OCI-LY3 (cell line): ENCODE results near the gene RPL32.

ENCODE experiments used
- H2AFZ ChIP-seq: fragments of 200-600, 300-600 bp; shearing (Covaris generic); 2 replicates; pipeline ENCODE4 v1.6.0; 2014; ENCODE audit warnings: antibody characterized with exemption, low read depth, low read length
- H3K27ac ChIP-seq: fragments of 200-600, 300-600 bp; sonication (generic); 2 replicates; pipeline ENCODE4 v1.5.1; 2014; ENCODE audit warnings: mild to moderate bottlenecking, low read length, moderate library complexity, mixed read lengths
- H3K27me3 ChIP-seq: fragments of 200-600, 300-600 bp; sonication (generic); 2 replicates; pipeline ENCODE4 v1.6.1; 2014; ENCODE audit warnings: low read depth, low read length, mixed read lengths
- H3K36me3 ChIP-seq: fragments of 200-600, 300-600 bp; sonication (generic); replicated peaks from 2 replicates; pipeline ENCODE3; 2014; ENCODE audit warnings: low read depth, low read length, mixed read lengths
- H3K4me1 ChIP-seq: fragments of 300-600, 200-600 bp; sonication (generic); 2 replicates; pipeline ENCODE4 v1.6.1; 2014; ENCODE audit warnings: low read length, mixed read lengths
- H3K4me2 ChIP-seq: fragments of 200-600, 300-600 bp; sonication (generic); 2 replicates; pipeline ENCODE4 v1.6.1; 2014; ENCODE audit warnings: low read length, mixed read lengths
- H3K4me3 ChIP-seq: fragments of 300-600, 200-600 bp; sonication (generic); 2 replicates; pipeline ENCODE4 v1.5.1; 2014; ENCODE audit warnings: antibody characterized with exemption, mild to moderate bottlenecking, low read length, moderate library complexity
- H3K79me2 ChIP-seq: fragments of 300-600, 200-600 bp; shearing (Covaris generic); 2 replicates; pipeline ENCODE4 v1.6.1; 2014; ENCODE audit warnings: mild to moderate bottlenecking, low read length, mixed read lengths
- H3K9ac ChIP-seq: fragments of 300-600, 200-600 bp; shearing (Covaris generic); 2 replicates; pipeline ENCODE4 v1.6.0; 2014; ENCODE audit warnings: mild to moderate bottlenecking, low read length, moderate library complexity
- H3K9me3 ChIP-seq: fragments of 200-600, 300-600 bp; shearing (Covaris generic); 2 replicates; pipeline ENCODE4 v1.6.1; 2014; ENCODE audit warnings: low read length, mixed read lengths; ENCODE audit not compliant: insufficient read depth
- H4K20me1 ChIP-seq: fragments of 200-600, 300-600 bp; sonication (generic); 2 replicates; pipeline ENCODE4 v1.6.1; 2016; ENCODE audit warnings: low read length, mixed read lengths; ENCODE audit not compliant: insufficient read depth
- EZH2phosphoT487 ChIP-seq: fragments of 200-600 bp; shearing (Covaris generic); IDR thresholded peaks from 2 replicates; pipeline ENCODE4 v1.6.1; 2018; ENCODE audit warnings: antibody characterized with exemption, mixed run types, low read depth
- TF ChIP-seq, protein P1 (sequence below): fragments of 200-600, 300-600 bp; sonication (generic); IDR thresholded peaks from 2 replicates; pipeline ENCODE4 v1.5.1; 2014; ENCODE audit warnings: antibody characterized with exemption, low read length, low read depth

Gene RPL32

DNA sequence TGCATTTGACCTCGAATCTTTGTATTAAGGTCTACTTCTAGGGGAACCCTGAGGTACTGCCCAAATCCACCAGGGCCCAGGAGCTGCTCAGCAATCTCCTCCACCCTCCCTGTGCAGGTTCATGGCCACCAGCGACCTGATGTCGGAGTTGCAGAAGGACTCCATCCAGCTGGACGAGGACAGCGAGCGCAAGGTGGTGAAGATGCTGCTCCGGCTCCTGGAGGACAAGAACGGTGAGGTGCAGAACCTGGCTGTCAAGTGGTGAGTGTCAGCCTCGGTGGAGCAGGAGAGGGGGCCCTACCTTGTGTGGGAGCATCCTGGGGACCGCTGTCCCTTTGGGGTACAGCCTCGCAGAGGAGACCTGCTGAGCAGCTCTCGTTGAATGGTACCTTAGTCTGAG, 38.0 kb downstream of the RPL32 start:
- no peak overlapping the region for H3K4me2 ChIP-seq
- no peaks in the 10 kb centered on the region for H3K4me1 ChIP-seq
- no peaks in the 10 kb centered on the region for H3K79me2 ChIP-seq
- H3K9ac ChIP-seq: no peak overlapping the region
- H3K27ac ChIP-seq: no peak overlapping the region
- H4K20me1 ChIP-seq: no peaks in the 10 kb centered on the region
- H3K27me3 ChIP-seq: peaks cover 24% of the 10 kb centered on the region; the same call in 1 of the 2 replicates
- H3K36me3 ChIP-seq: no peaks in the 10 kb centered on the region
- H3K9me3 ChIP-seq: no peaks in the 10 kb centered on the region
- no peak overlapping the region for H2AFZ ChIP-seq
- no peak overlapping the region for H3K4me3 ChIP-seq
- TF ChIP-seq, protein P1, sequence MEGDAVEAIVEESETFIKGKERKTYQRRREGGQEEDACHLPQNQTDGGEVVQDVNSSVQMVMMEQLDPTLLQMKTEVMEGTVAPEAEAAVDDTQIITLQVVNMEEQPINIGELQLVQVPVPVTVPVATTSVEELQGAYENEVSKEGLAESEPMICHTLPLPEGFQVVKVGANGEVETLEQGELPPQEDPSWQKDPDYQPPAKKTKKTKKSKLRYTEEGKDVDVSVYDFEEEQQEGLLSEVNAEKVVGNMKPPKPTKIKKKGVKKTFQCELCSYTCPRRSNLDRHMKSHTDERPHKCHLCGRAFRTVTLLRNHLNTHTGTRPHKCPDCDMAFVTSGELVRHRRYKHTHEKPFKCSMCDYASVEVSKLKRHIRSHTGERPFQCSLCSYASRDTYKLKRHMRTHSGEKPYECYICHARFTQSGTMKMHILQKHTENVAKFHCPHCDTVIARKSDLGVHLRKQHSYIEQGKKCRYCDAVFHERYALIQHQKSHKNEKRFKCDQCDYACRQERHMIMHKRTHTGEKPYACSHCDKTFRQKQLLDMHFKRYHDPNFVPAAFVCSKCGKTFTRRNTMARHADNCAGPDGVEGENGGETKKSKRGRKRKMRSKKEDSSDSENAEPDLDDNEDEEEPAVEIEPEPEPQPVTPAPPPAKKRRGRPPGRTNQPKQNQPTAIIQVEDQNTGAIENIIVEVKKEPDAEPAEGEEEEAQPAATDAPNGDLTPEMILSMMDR: no peak
- no peak for TF ChIP-seq EZH2phosphoT487

DNA sequence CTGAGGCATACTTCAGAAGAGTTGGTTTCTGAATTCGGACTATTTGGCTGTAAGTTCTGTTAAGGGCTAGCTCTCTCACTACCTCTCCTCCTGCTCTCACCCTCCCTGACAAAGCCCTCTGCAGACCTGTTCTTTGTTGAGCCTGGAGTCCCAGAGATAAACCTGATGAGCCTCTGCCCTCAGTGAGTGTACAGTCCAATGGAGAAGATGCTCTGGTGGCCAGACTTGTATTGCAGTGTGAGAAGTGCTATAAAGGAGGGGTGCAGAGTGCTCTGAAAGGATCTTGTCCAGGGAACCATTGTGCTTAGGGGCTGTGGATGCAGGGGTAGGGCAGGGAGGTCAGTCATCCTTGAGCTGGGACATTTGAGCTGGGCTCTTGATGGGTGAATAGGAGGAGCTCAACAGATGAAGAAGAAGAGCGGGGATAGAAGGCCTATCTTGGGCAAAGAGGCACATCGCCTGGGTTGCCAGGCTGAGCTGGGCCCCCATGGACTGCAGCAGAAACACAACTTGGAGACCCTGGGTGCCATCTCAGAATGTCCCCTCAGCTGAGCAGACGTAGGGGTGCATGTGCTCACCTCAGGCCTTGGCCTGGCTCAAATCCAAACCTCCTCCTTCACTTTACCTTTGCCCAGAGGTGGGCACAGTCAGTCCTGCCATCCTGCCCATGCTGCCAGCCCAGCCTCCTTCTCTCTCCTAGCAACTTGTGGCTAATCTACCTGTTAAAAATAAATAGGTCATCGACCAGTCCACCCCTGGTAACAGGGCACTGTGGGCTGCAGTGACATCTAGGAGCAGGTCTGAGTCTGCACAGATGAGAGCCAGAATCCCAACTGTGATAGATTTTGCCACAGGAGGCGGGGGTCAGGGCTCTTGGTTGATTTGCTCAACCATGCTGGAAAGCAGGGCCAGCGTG, 41.6 kb downstream of the RPL32 start:
- Histone ChIP-seq H4K20me1 (no peaks in the 10 kb centered on the region), H3K9me3 (no peaks in the 10 kb centered on the region), H3K27ac (no peak overlapping the region), H3K4me2 (no peak overlapping the region), H3K27me3 (peaks cover 10% of the 10 kb centered on the region; the same call in 1 of the 2 replicates), H3K9ac (no peak overlapping the region), H2AFZ (no peak overlapping the region), H3K4me3 (no peak overlapping the region), H3K36me3 (no peaks in the 10 kb centered on the region), H3K4me1 (peaks cover 2% of the 10 kb centered on the region; the same call in 1 of the 2 replicates), H3K79me2 (no peaks in the 10 kb centered on the region)
- TF ChIP-seq, protein P1: no peak
- no peak for TF ChIP-seq EZH2phosphoT487

DNA sequence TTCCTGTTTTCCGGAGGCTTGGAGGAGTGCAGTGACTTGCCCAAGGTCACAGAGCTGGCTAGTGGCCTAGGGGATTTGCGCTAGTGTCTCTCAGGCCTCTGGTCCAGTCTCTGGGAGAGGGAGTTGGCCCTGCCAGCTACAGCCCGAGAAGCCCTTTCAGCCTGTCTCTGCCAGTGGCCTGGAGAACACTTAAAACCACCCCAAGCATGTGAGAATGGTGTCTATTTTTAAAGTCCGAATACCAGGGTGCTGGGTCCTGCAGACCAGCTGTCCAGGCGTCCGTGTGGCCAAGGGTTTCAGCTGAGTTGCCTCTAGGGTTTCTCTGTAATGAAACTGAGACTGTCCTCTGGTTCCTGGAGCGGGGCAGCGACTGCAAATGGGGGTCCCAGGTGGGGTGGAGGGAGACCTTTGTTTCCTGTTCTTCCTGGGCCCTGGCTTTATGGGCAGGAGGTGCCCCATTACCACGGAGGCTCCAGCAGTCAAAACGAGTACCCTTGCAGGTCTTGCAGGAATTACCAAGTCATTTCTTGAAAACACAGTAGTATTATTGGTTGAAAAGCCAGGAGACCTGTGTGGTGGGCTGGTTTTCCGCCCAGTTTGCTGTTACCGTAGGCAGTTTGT, 42.7 kb downstream of the RPL32 start:
- Histone ChIP-seq H2AFZ (peak overlapping the region; percentile 27; the same call in 1 of the 2 replicates), H3K36me3 (no peaks in the 10 kb centered on the region), H3K9ac (no peak overlapping the region), H3K9me3 (no peaks in the 10 kb centered on the region), H3K27ac (no peak overlapping the region), H3K4me2 (no peak overlapping the region), H3K4me1 (peaks cover 2% of the 10 kb centered on the region; the same call in 1 of the 2 replicates), H3K27me3 (peaks cover 5% of the 10 kb centered on the region; the same call in 1 of the 2 replicates), H3K4me3 (no peak overlapping the region), H4K20me1 (no peaks in the 10 kb centered on the region), H3K79me2 (no peaks in the 10 kb centered on the region)
- no peak for TF ChIP-seq EZH2phosphoT487
- TF ChIP-seq, protein P1: no peak
